ENCODE results near the gene RPS27L.
"Not testable (repeated sequence)": the region's sequence is repeated elsewhere in the genome, so short reads cannot be mapped to it uniquely, and the experiment has no call there.

The RPS27L gene

DNA sequence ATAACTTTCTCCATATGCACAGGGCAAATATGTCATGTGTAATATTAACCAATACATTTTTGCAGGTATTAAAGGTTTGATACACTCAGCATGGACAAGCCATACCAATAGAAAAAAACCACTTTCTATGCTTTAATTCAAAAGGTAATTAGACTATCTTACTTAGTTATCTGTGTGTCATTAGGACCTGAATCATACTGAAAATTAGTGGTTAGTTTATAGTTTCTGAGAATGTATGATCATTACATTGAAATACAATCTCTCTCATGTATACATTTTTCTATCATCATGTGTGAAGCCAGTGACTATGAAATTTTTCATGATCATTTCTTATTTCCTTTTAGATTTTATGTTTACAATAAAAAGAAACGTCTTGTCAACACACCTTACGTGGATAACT, 16.3 kb downstream of the RPS27L start:
- DNase-seq (ENCODE audit: low spot score), result no peak

DNA sequence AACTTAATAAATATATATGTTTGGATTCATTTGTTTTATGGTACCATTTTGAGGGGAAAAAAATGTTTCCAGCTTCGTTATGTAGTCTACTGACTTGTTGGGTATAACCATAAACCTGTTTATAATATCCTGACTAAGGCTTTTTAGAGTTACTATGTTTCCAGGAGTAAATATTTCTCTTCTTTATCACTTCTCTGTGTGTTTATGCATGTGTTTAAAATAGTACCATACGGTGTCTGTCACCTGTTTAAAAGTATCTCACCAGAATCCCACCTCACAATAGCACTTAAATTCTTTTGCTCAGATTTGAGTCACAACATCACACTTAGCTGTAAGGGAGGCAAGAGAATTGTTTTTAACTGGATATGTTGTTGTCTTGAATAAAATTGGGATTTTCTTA, 20.5 kb downstream of the RPS27L start:
- no peak for DNase-seq (ENCODE audit: low spot score)

- no peak for DNase-seq (ENCODE audit: low spot score)
Measured at GRCh38 chr15:63135804-63136203, 21.5 kb downstream of the RPS27L start.

DNA sequence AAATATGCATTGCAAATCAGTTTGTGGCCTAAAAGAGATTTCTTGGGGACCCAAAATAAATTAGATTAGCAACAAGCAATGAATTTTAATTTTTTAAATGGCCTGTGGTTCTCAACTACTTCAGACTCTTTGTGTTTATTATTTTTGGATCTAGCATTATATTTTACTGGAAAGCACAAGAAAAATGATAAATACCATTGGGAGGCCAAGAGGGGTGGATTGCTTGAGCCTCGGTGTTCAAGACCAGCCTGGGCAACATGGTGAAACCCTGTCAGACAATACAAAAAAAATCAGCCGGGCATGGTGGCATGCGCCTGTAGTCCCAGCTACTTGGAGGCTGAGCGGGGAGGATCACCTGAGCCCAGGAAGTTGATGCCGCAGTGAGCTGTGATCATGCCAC, 22.0 kb downstream of the RPS27L start:
- no peak for DNase-seq (ENCODE audit: low spot score)

GRCh38 chr15:63134245-63134985, 22.9 kb downstream of the RPS27L start:
- no peak for DNase-seq (ENCODE audit: low spot score)

DNA sequence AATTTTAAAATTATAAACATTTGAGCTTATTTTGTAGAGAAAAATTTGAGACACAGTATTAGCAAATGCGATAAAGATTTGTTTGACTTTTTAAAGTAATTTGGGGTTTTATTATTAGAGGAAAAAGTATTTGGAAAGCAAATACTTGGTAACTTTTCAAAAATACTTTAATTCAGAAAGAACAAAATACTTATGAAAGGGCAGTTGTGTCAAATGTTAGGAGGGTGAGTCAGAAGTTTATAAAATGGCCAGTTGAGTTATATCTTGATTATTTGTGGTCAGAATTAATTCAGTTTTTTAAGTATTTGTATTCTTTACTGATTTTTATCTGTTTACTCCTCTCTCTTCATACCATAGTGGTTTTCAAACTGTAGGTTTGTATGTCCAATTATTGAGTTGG, 23.5 kb downstream of the RPS27L start:
- no peak for DNase-seq (ENCODE audit: low spot score)

DNA sequence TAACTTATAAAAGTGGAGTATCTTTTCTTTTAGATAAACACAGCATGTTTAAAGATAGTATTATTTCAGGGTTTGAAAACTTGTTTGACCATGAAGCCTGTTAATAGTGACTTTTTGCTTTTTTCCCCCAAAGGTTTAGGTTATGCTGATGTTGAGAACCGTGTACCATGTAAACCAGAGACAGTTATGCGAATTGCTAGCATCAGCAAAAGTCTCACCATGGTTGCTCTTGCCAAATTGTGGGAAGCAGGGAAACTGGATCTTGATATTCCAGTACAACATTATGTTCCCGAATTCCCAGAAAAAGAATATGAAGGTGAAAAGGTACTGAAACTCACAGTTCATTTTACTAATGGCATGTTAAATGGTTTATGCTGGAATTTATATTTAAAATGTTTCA, 30.6 kb downstream of the RPS27L start:
- DNase-seq (ENCODE audit: low spot score), result no peak

DNA sequence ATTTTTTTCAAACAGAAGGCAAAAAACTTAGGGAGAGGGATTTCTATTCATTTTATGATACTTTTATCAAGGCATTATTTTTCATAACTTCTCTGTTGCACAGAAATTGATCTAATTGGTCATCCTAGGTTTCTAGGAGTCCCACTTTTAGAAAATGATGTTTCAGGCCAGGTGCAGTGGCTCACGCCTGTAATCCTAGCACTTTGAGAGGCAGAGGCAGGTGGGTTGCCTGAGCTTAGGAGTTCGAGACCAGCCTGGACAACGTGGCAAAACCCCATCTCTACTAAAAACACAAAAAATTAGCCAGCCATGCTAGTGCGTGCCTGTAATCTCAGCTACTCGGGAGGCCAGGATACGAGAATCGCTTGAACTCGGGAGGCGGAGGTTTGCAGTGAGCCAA, 32.8 kb downstream of the RPS27L start:
- no peak for DNase-seq (ENCODE audit: low spot score)

DNA sequence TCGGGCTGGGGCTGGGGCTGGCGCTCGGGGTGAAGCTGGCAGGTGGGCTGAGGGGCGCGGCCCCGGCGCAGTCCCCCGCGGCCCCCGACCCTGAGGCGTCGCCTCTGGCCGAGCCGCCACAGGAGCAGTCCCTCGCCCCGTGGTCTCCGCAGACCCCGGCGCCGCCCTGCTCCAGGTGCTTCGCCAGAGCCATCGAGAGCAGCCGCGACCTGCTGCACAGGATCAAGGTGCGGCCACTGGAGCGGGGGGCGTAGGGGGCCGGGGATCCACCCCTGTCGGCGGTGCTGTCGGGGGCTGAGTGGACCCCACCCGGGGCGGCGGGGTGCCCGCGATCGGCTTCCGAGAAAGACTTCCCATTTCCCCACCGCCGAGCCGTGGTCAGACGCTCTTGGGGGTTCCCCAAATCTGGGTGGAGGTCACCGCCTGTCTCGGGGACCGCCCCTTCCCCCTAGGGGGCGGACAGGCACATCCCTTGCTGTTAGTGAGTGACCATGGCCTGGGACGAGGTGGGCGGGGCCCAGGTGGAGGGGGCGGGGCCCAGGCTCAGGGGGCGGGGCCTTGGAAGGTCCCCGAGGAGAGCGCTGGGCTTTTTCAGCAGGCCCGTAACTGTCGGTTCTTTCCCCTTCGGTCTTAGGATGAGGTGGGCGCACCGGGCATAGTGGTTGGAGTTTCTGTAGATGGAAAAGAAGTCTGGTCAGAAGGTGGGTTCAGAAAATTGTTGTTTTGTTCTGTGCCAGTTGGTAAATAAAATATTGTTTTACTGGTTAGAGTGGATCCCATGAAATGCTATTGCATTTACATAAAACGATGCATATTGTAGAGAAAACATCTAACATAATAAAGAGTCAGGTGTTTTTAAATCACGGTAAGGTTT, 35.0 kb downstream of the RPS27L start:
- DNase-seq (ENCODE audit: low spot score), result peak; percentile 87

DNA sequence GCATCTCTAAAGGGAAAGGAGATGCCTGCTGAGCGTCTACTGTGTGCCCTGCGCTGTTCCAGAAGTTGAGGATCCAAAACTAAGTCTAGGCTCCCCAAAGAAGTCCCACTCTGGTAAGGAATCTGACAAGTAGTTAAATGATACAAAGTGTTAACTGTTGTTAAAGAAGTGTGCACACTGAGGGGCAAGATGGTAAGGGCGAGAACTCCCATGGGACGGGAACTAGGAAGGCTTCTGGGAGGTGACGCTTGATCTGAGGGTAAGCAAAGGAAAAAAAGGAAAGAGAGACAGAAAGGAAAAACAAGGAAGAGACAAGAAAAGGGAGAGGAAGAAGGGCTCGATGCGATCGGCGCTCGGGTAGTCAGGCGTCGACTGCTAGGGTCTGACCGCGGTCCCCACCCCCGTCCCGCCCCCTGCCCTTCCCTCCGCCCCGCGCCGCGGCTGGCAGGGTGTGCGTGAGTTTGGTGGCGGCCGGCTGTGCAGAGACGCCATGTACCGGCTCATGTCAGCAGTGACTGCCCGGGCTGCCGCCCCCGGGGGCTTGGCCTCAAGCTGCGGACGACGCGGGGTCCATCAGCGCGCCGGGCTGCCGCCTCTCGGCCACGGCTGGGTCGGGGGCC, 35.8 kb downstream of the RPS27L start, which contains the start of gene LACTB:
Gene LACTB, plus strand, starts transcription at position 480 of the 620 bp plus-strand sequence. Its CDS starts 11 bp downstream, at position 491.
- DNase-seq (ENCODE audit: low spot score), result peak; percentile 79

DNA sequence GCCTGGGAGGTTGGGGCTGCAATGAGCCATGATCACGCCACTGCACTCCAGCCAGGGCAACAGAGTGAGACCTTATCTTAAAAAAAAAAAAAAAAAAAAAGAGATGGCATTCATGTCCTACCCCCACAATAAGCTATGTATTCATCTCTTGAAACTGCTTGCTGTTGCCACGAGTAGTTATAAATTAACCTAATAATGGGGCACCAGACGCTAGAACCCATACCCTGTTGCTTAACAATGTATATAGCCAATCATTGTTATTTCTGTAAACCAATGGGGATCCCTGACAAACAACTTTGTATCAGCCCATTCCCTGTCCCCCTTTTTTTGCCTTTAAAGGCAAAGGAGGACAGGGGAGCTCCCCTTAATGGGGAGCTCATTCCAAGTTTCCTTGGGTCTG, 38.4 kb downstream of the RPS27L start:
- no peak for DNase-seq (ENCODE audit: low spot score)

DNA sequence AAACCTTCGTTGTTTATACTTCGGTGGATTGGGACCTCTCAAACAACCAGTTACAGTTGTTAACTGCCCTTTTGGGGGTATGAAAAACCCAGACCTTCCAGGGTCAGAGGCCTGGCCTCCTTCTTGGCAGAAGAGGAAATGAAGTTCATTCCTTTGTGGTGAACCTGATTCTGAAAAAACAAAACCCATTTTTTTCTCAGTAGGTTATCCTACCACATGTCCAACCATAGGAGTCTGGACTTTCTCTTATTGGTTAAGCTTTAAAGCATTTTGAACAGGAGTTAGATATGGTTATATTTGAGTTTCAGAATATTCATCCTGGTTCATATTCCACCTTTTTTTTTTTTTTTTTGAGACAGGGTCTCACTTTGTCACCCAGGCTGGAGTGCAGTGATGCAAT, 42.8 kb downstream of the RPS27L start:
- DNase-seq (ENCODE audit: low spot score), result no peak

- no peak for DNase-seq (ENCODE audit: low spot score)
Measured at GRCh38 chr15:63112871-63113270, 44.4 kb downstream of the RPS27L start.

- DNase-seq (ENCODE audit: low spot score), result no peak
Measured at GRCh38 chr15:63111481-63111880, 45.8 kb downstream of the RPS27L start.

DNA sequence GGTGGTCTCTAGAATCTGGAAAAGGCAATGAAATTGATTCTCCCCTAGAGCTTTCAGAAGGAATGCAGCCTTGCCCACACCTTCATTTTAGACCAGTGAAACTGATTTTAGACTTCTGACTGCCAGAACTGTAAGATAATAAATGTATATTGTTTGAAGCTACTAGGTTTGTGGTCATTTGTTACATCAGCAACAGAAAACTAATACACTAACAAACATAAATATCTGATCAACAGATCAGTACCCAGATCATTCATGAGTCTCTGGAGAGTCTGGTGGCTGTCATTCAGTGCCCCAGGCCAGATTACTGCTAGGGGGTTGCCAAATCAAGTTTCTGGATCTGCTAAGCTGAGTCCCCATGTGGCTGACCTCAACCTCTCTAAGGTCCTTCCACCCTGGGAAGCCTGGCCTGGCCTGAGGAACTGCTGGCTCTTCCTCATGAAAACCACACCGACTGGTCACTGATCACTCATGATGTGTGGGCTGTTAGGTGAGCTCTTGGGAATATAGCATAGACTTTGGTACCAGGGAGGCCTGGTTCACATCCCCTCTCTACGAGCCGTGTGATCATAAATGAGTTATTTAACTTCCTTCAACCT, 46.8 kb downstream of the RPS27L start:
- DNase-seq (ENCODE audit: low spot score), result no peak

DNA sequence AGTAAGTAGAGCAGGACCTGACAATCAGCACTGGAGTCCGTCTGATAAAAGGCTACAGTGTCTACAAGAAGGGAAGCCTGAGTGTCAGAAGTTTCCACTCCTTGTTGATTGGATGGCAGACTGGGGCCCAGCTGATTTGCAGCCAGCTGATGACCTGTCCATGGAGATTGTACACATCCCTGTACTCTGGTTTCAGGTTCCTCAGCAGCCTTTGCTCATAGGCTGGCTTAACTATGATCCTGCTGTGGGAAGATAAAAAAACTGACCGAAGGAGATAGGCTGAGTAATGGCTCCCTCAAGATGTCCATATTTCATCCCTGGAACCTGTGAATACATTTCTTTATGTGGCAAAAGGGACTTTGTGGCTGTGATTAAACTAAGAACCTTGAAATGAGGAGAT, 47.4 kb downstream of the RPS27L start:
- no peak for DNase-seq (ENCODE audit: low spot score)

- no peak for DNase-seq (ENCODE audit: low spot score)
Measured at GRCh38 chr15:63109498-63109897, 47.8 kb downstream of the RPS27L start.

GRCh38 chr15:63107895-63108546, 49.3 kb downstream of the RPS27L start:
- no peak for DNase-seq (ENCODE audit: low spot score)

- not testable (repeated sequence) for DNase-seq (ENCODE audit: low spot score)
Measured at GRCh38 chr15:63105354-63105753, 51.9 kb downstream of the RPS27L start.

DNA sequence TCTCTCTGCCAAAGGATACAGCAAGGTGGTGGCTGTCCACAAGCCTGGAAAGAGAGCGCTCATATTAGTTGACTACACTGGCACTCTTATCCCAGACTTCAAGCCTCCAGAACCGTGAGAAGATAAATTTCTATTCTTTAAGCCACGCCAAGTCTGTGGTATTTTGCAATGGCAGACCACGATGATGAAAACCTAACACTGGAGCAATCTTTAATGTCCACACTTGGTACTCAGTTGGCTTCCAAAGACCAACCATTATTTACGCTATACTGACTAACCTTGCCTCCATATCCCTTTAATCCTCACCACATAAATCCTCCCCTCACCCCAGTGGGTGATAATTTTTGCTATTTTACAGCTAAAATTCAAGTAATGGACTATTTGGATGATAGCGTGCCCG, 52.5 kb downstream of the RPS27L start:
- DNase-seq (ENCODE audit: low spot score), result no peak

- DNase-seq (ENCODE audit: low spot score), result no peak
Measured at GRCh38 chr15:63103416-63103815, 53.9 kb downstream of the RPS27L start.

DNA sequence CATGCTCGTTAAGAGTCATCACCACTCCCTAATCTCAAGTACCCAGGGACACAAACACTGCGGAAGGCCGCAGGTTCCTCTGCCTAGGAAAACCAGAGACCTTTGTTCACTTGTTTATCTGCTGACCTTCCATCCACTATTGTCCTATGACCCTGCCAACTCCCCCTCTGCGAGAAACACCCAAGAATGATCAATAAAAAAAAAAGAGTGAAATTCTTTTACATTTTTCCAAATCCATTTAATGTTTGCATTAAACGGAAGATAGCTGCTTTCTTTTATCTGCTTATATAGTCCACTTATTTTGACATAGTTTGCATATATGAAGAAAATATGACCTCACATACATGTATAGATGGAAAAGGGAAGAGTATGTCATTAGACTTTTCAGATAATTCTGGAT, 57.7 kb downstream of the RPS27L start:
- not testable (repeated sequence) for DNase-seq (ENCODE audit: low spot score)
